ENCODE results near the gene SHQ1. TPM values are rescaled to one million over a fixed set of nuclear protein-coding genes. Genes with fewer than 3 reads are reported as not detected.
"Not testable (repeated sequence)": the region's sequence is repeated elsewhere in the genome, so short reads cannot be mapped to it uniquely, and the experiment has no call there.

SHQ1 gene
- total RNA-seq, 1 experiment from 2014 or later = 22.3 TPM

- H3K36me3 ChIP-seq (ENCODE audit: insufficient read depth, low read length); H3K9ac ChIP-seq (ENCODE audit: low read length); DNase-seq; H4K20me1 ChIP-seq (ENCODE audit: insufficient read depth, low read depth, low read length); H3K27me3 ChIP-seq (ENCODE audit: low read length); H3K4me1 ChIP-seq (ENCODE audit: low read length); H3K27ac ChIP-seq (ENCODE audit: low read length); H3K4me3 ChIP-seq (ENCODE audit: low read length); H3K4me2 ChIP-seq (ENCODE audit: low read depth, low read length, poor library complexity, severe bottlenecking); H3K9me2 ChIP-seq (replicated peaks; ENCODE audit: insufficient read depth, low read length); H3K79me2 ChIP-seq (ENCODE audit: low read length); H2AFZ ChIP-seq (ENCODE audit: low read length): not testable (repeated sequence)
- peaks cover 18% of the 10 kb centered on the region for H3K9me3 ChIP-seq (ENCODE audit: low read length)
These were observed 115.4 kb downstream of the SHQ1 start for GRCh38 chr3:72732666-72733345.

- DNase-seq = no peak
- H3K9ac ChIP-seq (ENCODE audit: low read length) = no peak overlapping the region
- no peak overlapping the region for H3K4me3 ChIP-seq (ENCODE audit: low read length)
- H3K36me3 ChIP-seq (ENCODE audit: insufficient read depth, low read length) = no peaks in the 10 kb centered on the region
- H2AFZ ChIP-seq (ENCODE audit: low read length) = no peak overlapping the region
- H3K9me2 ChIP-seq (replicated peaks; ENCODE audit: insufficient read depth, low read length) = no peaks in the 10 kb centered on the region
- H3K27me3 ChIP-seq (ENCODE audit: low read length) = no peaks in the 10 kb centered on the region
- H3K79me2 ChIP-seq (ENCODE audit: low read length) = no peaks in the 10 kb centered on the region
- H3K4me2 ChIP-seq (ENCODE audit: low read depth, low read length, poor library complexity, severe bottlenecking) = no peak overlapping the region
- no peaks in the 10 kb centered on the region for H3K4me1 ChIP-seq (ENCODE audit: low read length)
- H3K27ac ChIP-seq (ENCODE audit: low read length) = no peak overlapping the region
- H3K9me3 ChIP-seq (ENCODE audit: low read length) = peaks cover 11% of the 10 kb centered on the region
- H4K20me1 ChIP-seq (ENCODE audit: insufficient read depth, low read depth, low read length) = no peaks in the 10 kb centered on the region
These were observed 119.2 kb downstream of the SHQ1 start for GRCh38 chr3:72728958-72729467.

- Histone ChIP-seq H3K4me2 (ENCODE audit: low read depth, low read length, poor library complexity, severe bottlenecking) (no peak overlapping the region), H3K27me3 (ENCODE audit: low read length) (no peaks in the 10 kb centered on the region), H3K9me2 (replicated peaks; ENCODE audit: insufficient read depth, low read length) (no peaks in the 10 kb centered on the region), H4K20me1 (ENCODE audit: insufficient read depth, low read depth, low read length) (no peaks in the 10 kb centered on the region), H3K79me2 (ENCODE audit: low read length) (no peaks in the 10 kb centered on the region), H3K4me1 (ENCODE audit: low read length) (no peaks in the 10 kb centered on the region), H3K27ac (ENCODE audit: low read length) (no peak overlapping the region), H3K4me3 (ENCODE audit: low read length) (no peak overlapping the region), H3K36me3 (ENCODE audit: insufficient read depth, low read length) (no peaks in the 10 kb centered on the region), H3K9ac (ENCODE audit: low read length) (no peak overlapping the region), H3K9me3 (ENCODE audit: low read length) (peaks cover 7% of the 10 kb centered on the region; the same call in 1 of the 2 replicates), H2AFZ (ENCODE audit: low read length) (no peak overlapping the region)
- DNase-seq = no peak
These were observed 119.8 kb downstream of the SHQ1 start for GRCh38 chr3:72728329-72728889.

- H3K4me2 ChIP-seq (ENCODE audit: low read depth, low read length, poor library complexity, severe bottlenecking) = no peak overlapping the region
- H3K9me3 ChIP-seq (ENCODE audit: low read length) = no peaks in the 10 kb centered on the region
- no peak overlapping the region for H3K4me3 ChIP-seq (ENCODE audit: low read length)
- no peaks in the 10 kb centered on the region for H3K36me3 ChIP-seq (ENCODE audit: insufficient read depth, low read length)
- no peak for DNase-seq
- H3K9ac ChIP-seq (ENCODE audit: low read length) = no peak overlapping the region
- no peak overlapping the region for H3K27ac ChIP-seq (ENCODE audit: low read length)
- H3K9me2 ChIP-seq (replicated peaks; ENCODE audit: insufficient read depth, low read length) = no peaks in the 10 kb centered on the region
- no peaks in the 10 kb centered on the region for H3K4me1 ChIP-seq (ENCODE audit: low read length)
- H4K20me1 ChIP-seq (ENCODE audit: insufficient read depth, low read depth, low read length) = no peaks in the 10 kb centered on the region
- no peaks in the 10 kb centered on the region for H3K79me2 ChIP-seq (ENCODE audit: low read length)
- H2AFZ ChIP-seq (ENCODE audit: low read length) = no peak overlapping the region
- no peaks in the 10 kb centered on the region for H3K27me3 ChIP-seq (ENCODE audit: low read length)
These were observed 120.5 kb downstream of the SHQ1 start for GRCh38 chr3:72727726-72728125.

- Histone ChIP-seq H3K4me3 (ENCODE audit: low read length) (no peak overlapping the region), H3K9me3 (ENCODE audit: low read length) (no peaks in the 10 kb centered on the region), H2AFZ (ENCODE audit: low read length) (no peak overlapping the region), H4K20me1 (ENCODE audit: insufficient read depth, low read depth, low read length) (no peaks in the 10 kb centered on the region), H3K4me1 (ENCODE audit: low read length) (no peaks in the 10 kb centered on the region), H3K9ac (ENCODE audit: low read length) (no peak overlapping the region), H3K27ac (ENCODE audit: low read length) (no peak overlapping the region), H3K27me3 (ENCODE audit: low read length) (no peaks in the 10 kb centered on the region), H3K4me2 (ENCODE audit: low read depth, low read length, poor library complexity, severe bottlenecking) (no peak overlapping the region), H3K36me3 (ENCODE audit: insufficient read depth, low read length) (no peaks in the 10 kb centered on the region), H3K9me2 (replicated peaks; ENCODE audit: insufficient read depth, low read length) (no peaks in the 10 kb centered on the region), H3K79me2 (ENCODE audit: low read length) (no peaks in the 10 kb centered on the region)
- no peak for DNase-seq
These were observed 121.1 kb downstream of the SHQ1 start for GRCh38 chr3:72727172-72727571.

GRCh38 chr3:72725229-72725628 lies 123.0 kb downstream of the SHQ1 start:
- no peak overlapping the region for H3K4me2 ChIP-seq (ENCODE audit: low read depth, low read length, poor library complexity, severe bottlenecking)
- H3K27ac ChIP-seq (ENCODE audit: low read length) = no peak overlapping the region
- H4K20me1 ChIP-seq (ENCODE audit: insufficient read depth, low read depth, low read length) = no peaks in the 10 kb centered on the region
- no peaks in the 10 kb centered on the region for H3K4me1 ChIP-seq (ENCODE audit: low read length)
- no peaks in the 10 kb centered on the region for H3K36me3 ChIP-seq (ENCODE audit: insufficient read depth, low read length)
- H3K9me2 ChIP-seq (replicated peaks; ENCODE audit: insufficient read depth, low read length) = no peaks in the 10 kb centered on the region
- no peak overlapping the region for H3K9ac ChIP-seq (ENCODE audit: low read length)
- no peak overlapping the region for H3K4me3 ChIP-seq (ENCODE audit: low read length)
- no peak for DNase-seq
- H3K79me2 ChIP-seq (ENCODE audit: low read length) = no peaks in the 10 kb centered on the region
- no peaks in the 10 kb centered on the region for H3K27me3 ChIP-seq (ENCODE audit: low read length)
- H2AFZ ChIP-seq (ENCODE audit: low read length) = no peak overlapping the region
- H3K9me3 ChIP-seq (ENCODE audit: low read length) = no peaks in the 10 kb centered on the region

- no peak for DNase-seq
- H3K9ac ChIP-seq (ENCODE audit: low read length) = no peak overlapping the region
These were observed 124.2 kb downstream of the SHQ1 start for GRCh38 chr3:72724070-72724469.

GRCh38 chr3:72722930-72723726 lies 125.1 kb downstream of the SHQ1 start:
- Histone ChIP-seq H2AFZ (ENCODE audit: low read length) (no peak overlapping the region), H3K27ac (ENCODE audit: low read length) (no peak overlapping the region), H3K79me2 (ENCODE audit: low read length) (no peaks in the 10 kb centered on the region), H3K9me3 (ENCODE audit: low read length) (no peaks in the 10 kb centered on the region), H3K9ac (ENCODE audit: low read length) (no peak overlapping the region), H3K9me2 (replicated peaks; ENCODE audit: insufficient read depth, low read length) (no peaks in the 10 kb centered on the region), H3K27me3 (ENCODE audit: low read length) (no peaks in the 10 kb centered on the region), H4K20me1 (ENCODE audit: insufficient read depth, low read depth, low read length) (no peaks in the 10 kb centered on the region), H3K4me3 (ENCODE audit: low read length) (no peak overlapping the region), H3K36me3 (ENCODE audit: insufficient read depth, low read length) (no peaks in the 10 kb centered on the region), H3K4me2 (ENCODE audit: low read depth, low read length, poor library complexity, severe bottlenecking) (no peak overlapping the region), H3K4me1 (ENCODE audit: low read length) (no peaks in the 10 kb centered on the region)
- no peak for DNase-seq

More at GRCh38 chr3:72724070-72724469, 124.2 kb downstream of the SHQ1 start:
- Histone ChIP-seq H3K4me1 (ENCODE audit: low read length) (no peaks in the 10 kb centered on the region), H3K27me3 (ENCODE audit: low read length) (no peaks in the 10 kb centered on the region), H3K79me2 (ENCODE audit: low read length) (no peaks in the 10 kb centered on the region), H3K36me3 (ENCODE audit: insufficient read depth, low read length) (no peaks in the 10 kb centered on the region), H3K4me2 (ENCODE audit: low read depth, low read length, poor library complexity, severe bottlenecking) (no peak overlapping the region), H3K9me3 (ENCODE audit: low read length) (no peaks in the 10 kb centered on the region), H3K27ac (ENCODE audit: low read length) (no peak overlapping the region), H3K9me2 (replicated peaks; ENCODE audit: insufficient read depth, low read length) (no peaks in the 10 kb centered on the region), H4K20me1 (ENCODE audit: insufficient read depth, low read depth, low read length) (no peaks in the 10 kb centered on the region), H2AFZ (ENCODE audit: low read length) (no peak overlapping the region), H3K4me3 (ENCODE audit: low read length) (no peak overlapping the region)
